Mesendoderm (in vitro differentiated cells): Measurements from ENCODE around the gene YIPF1.
"Not testable (repeated sequence)": the region's sequence is repeated elsewhere in the genome, so short reads cannot be mapped to it uniquely, and the experiment has no call there.

ENCODE experiments used
- DNase-seq: peaks from one replicate; pipeline ENCODE4 v3.0.0; 2013
- H2AK5ac ChIP-seq: 2 replicates; pipeline ENCODE4 v1.6.1; 2013; ENCODE audit warnings: low read length, inconsistent platforms
- H2BK120ac ChIP-seq: 2 replicates; pipeline ENCODE4 v1.6.1; 2013; ENCODE audit warnings: low read depth, mild to moderate bottlenecking, low read length, moderate library complexity, mixed read lengths
- H2BK15ac ChIP-seq: replicated peaks from 2 replicates; pipeline ENCODE4 v1.6.1; 2013; ENCODE audit warnings: low read depth, mild to moderate bottlenecking, moderate library complexity
- H2BK5ac ChIP-seq: 2 replicates; pipeline ENCODE4 v1.6.1; 2013; ENCODE audit warnings: low read length, inconsistent platforms
- H3K18ac ChIP-seq: 2 replicates; pipeline ENCODE4 v1.6.1; 2013; ENCODE audit warnings: mild to moderate bottlenecking, low read length, mixed read lengths
- H3K23ac ChIP-seq: one replicate; pipeline ENCODE4 v1.6.1; 2013; ENCODE audit warnings: low read length
- H3K27ac ChIP-seq: 2 replicates; pipeline ENCODE4 v1.5.1; 2013; ENCODE audit warnings: low read depth, mild to moderate bottlenecking, inconsistent platforms, low read length, moderate library complexity
- H3K27me3 ChIP-seq: 2 replicates; pipeline ENCODE4 v1.6.1; 2013; ENCODE audit warnings: low read length, control low read depth, mild to moderate bottlenecking, inconsistent platforms; ENCODE audit not compliant: insufficient read depth, poor library complexity
- H3K36me3 ChIP-seq: 2 replicates; pipeline ENCODE4 v1.6.1; 2013; ENCODE audit warnings: low read length, inconsistent platforms; ENCODE audit not compliant: control insufficient read depth, insufficient read depth
- H3K4ac ChIP-seq: one replicate; pipeline ENCODE4 v1.6.1; 2013; ENCODE audit warnings: low read depth, mild to moderate bottlenecking, low read length, moderate library complexity
- H3K4me1 ChIP-seq: 2 replicates; pipeline ENCODE4 v1.6.1; 2013; ENCODE audit warnings: low read depth, low read length, inconsistent platforms; ENCODE audit not compliant: control insufficient read depth
- H3K4me2 ChIP-seq: 2 replicates; pipeline ENCODE4 v1.6.1; 2013; ENCODE audit warnings: low read length
- H3K4me3 ChIP-seq: 2 replicates; pipeline ENCODE4 v1.5.1; 2013; ENCODE audit warnings: mild to moderate bottlenecking, low read length
- H3K56ac ChIP-seq: one replicate; pipeline ENCODE4 v1.6.1; 2013; ENCODE audit warnings: low read length
- H3K79me1 ChIP-seq: 2 replicates; pipeline ENCODE4 v1.6.1; 2013; ENCODE audit warnings: low read length, inconsistent platforms
- H3K79me2 ChIP-seq: 2 replicates; pipeline ENCODE4 v1.6.1; 2013; ENCODE audit warnings: mild to moderate bottlenecking, low read length; ENCODE audit not compliant: control insufficient read depth, insufficient read depth
- H3K9ac ChIP-seq: 2 replicates; pipeline ENCODE4 v1.6.1; 2013; ENCODE audit warnings: low read length, inconsistent platforms
- H4K5ac ChIP-seq: one replicate; pipeline ENCODE4 v1.6.1; 2013; ENCODE audit warnings: low read length
- H4K8ac ChIP-seq: one replicate; pipeline ENCODE4 v1.6.1; 2013; ENCODE audit warnings: low read depth, mild to moderate bottlenecking, control low read depth, low read length, moderate library complexity
- whole genome bisulfite sequencing: extraction: QIAGEN DNeasy Blood & Tissue Kit; methylation state at CpG from one replicate; pipeline ENCODE4 v1.1.7; 2013; ENCODE audit warnings: low lambda C conversion rate, missing lambda C conversion rate; ENCODE audit not compliant: insufficient coverage; ENCODE audit errors: extremely low coverage; 5-methylcytosine and 5-hydroxymethylcytosine counted together

Gene YIPF1

GRCh38 chr1:53825306-53825705 is 64.3 kb downstream of the YIPF1 start:
- Histone ChIP-seq H3K4me3 (no peak overlapping the region), H4K5ac (no peak overlapping the region), H3K4ac (no peak overlapping the region), H3K23ac (no peak overlapping the region), H3K4me2 (no peak overlapping the region), H3K79me1 (peaks cover 4% of the 10 kb centered on the region), H3K18ac (no peak overlapping the region), H3K56ac (no peak overlapping the region), H3K27me3 (no peaks in the 10 kb centered on the region), H3K79me2 (peaks cover 2% of the 10 kb centered on the region), H2AK5ac (no peak overlapping the region), H3K36me3 (peaks cover 6% of the 10 kb centered on the region), H3K9ac (no peak overlapping the region), H3K27ac (no peak overlapping the region), H3K4me1 (no peaks in the 10 kb centered on the region), H2BK120ac (no peak overlapping the region), H2BK15ac (no peak overlapping the region), H4K8ac (no peak overlapping the region), H2BK5ac (no peak overlapping the region)
- no CpG with 5 or more reads among the region's 6 CpGs for WGBS
- no peak for DNase-seq

DNA sequence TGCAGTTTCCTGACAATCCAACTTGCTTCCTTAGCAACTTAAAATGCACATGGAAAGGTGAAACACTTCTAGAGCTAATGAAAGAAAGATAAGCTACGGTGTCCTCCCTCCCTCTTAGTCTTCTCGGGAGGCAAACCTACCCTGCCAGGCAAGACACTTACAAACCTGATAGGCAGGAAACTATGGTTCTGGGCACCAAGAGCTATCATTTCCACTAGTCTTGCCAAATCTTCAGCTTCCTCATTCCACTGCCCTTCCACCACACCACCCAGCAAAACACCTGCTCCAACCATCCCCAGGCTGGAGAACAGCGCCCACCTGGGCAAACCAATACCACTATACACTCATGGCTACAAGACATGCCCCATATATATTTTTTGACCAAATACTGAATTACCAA is 66.7 kb downstream of the YIPF1 start:
- Histone ChIP-seq H4K5ac (no peak overlapping the region), H3K56ac (no peak overlapping the region), H3K36me3 (peaks cover 6% of the 10 kb centered on the region), H3K79me1 (peaks cover 3% of the 10 kb centered on the region), H3K27me3 (no peaks in the 10 kb centered on the region), H3K4me1 (no peaks in the 10 kb centered on the region), H4K8ac (no peak overlapping the region), H3K23ac (no peak overlapping the region), H3K4me2 (no peak overlapping the region), H2BK15ac (no peak overlapping the region), H3K27ac (no peak overlapping the region), H2BK120ac (no peak overlapping the region), H3K9ac (no peak overlapping the region), H2BK5ac (no peak overlapping the region), H3K79me2 (peaks cover 2% of the 10 kb centered on the region), H3K18ac (no peak overlapping the region), H3K4me3 (no peak overlapping the region), H2AK5ac (no peak overlapping the region), H3K4ac (no peak overlapping the region)
- no peak for DNase-seq
- no CpG with 5 or more reads among the region's 3 CpGs for WGBS

GRCh38 chr1:53821380-53821779 is 68.2 kb downstream of the YIPF1 start:
- H3K56ac ChIP-seq, result no peak overlapping the region
- no peak overlapping the region for H3K9ac ChIP-seq
- H2BK120ac ChIP-seq, result no peak overlapping the region
- H3K79me1 ChIP-seq, result peaks cover 2% of the 10 kb centered on the region
- H3K4me3 ChIP-seq, result no peak overlapping the region
- DNase-seq, result no peak
- H2BK15ac ChIP-seq, result no peak overlapping the region
- peaks cover 6% of the 10 kb centered on the region for H3K36me3 ChIP-seq
- H3K27ac ChIP-seq, result no peak overlapping the region
- H3K27me3 ChIP-seq, result no peaks in the 10 kb centered on the region
- H2AK5ac ChIP-seq, result no peak overlapping the region
- no peak overlapping the region for H4K5ac ChIP-seq
- H3K4ac ChIP-seq, result no peak overlapping the region
- H3K79me2 ChIP-seq, result peaks cover 2% of the 10 kb centered on the region
- no peak overlapping the region for H3K23ac ChIP-seq
- no peak overlapping the region for H3K18ac ChIP-seq
- H4K8ac ChIP-seq, result no peak overlapping the region
- no CpG with 5 or more reads among the region's 5 CpGs for WGBS
- H3K4me2 ChIP-seq, result no peak overlapping the region
- no peaks in the 10 kb centered on the region for H3K4me1 ChIP-seq
- H2BK5ac ChIP-seq, result no peak overlapping the region

DNA sequence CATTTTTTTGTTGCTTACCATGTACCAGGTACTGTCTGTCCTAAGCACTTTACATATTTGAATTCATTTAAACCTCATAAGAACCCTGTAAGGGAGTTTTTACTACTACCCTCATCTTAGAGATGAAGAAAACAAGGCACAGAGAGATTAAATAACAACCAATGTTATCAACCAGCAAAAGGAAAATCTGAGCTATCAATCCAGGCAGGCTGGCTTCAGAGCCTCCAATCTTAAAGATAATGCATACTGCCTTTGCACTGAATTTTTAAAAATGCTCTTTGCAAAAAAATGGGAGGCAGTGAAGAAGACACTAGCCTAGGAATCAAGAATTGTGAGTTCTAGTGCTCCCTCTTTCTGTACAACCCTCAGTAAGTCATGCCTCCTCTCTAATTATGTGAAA is 70.2 kb downstream of the YIPF1 start:
- H2BK120ac ChIP-seq, result no peak overlapping the region
- no peak overlapping the region for H3K4me2 ChIP-seq
- H3K27ac ChIP-seq, result no peak overlapping the region
- DNase-seq, result no peak
- H3K79me2 ChIP-seq, result peaks cover 2% of the 10 kb centered on the region
- no peaks in the 10 kb centered on the region for H3K27me3 ChIP-seq
- no peak overlapping the region for H2BK5ac ChIP-seq
- H3K9ac ChIP-seq, result no peak overlapping the region
- no peak overlapping the region for H3K4ac ChIP-seq
- H3K4me1 ChIP-seq, result no peaks in the 10 kb centered on the region
- no peak overlapping the region for H2BK15ac ChIP-seq
- H3K23ac ChIP-seq, result no peak overlapping the region
- no peak overlapping the region for H2AK5ac ChIP-seq
- H3K36me3 ChIP-seq, result peaks cover 4% of the 10 kb centered on the region
- H3K4me3 ChIP-seq, result no peak overlapping the region
- H3K18ac ChIP-seq, result no peak overlapping the region
- H4K8ac ChIP-seq, result no peak overlapping the region
- no peak overlapping the region for H4K5ac ChIP-seq
- H3K56ac ChIP-seq, result no peak overlapping the region
- peaks cover 2% of the 10 kb centered on the region for H3K79me1 ChIP-seq

GRCh38 chr1:53816584-53816983 is 73.0 kb downstream of the YIPF1 start:
- H3K4me1 ChIP-seq, H2BK120ac ChIP-seq, H4K5ac ChIP-seq, H3K4me3 ChIP-seq, H3K23ac ChIP-seq, H3K9ac ChIP-seq, H3K18ac ChIP-seq, H3K27ac ChIP-seq, H3K27me3 ChIP-seq, H3K4ac ChIP-seq, H2BK15ac ChIP-seq, H2AK5ac ChIP-seq, H4K8ac ChIP-seq, H3K56ac ChIP-seq, H3K79me1 ChIP-seq, H2BK5ac ChIP-seq, H3K4me2 ChIP-seq, H3K36me3 ChIP-seq, DNase-seq, H3K79me2 ChIP-seq: not testable (repeated sequence)
- WGBS, result no CpG with 5 or more reads among the region's 1 CpG

GRCh38 chr1:53815484-53815883 is 74.1 kb downstream of the YIPF1 start:
- not testable (repeated sequence) for DNase-seq, H2BK15ac ChIP-seq, H2BK120ac ChIP-seq, H4K5ac ChIP-seq, H3K27me3 ChIP-seq, H3K9ac ChIP-seq, H3K18ac ChIP-seq, H3K4ac ChIP-seq, H3K36me3 ChIP-seq, H2AK5ac ChIP-seq, H3K56ac ChIP-seq, H2BK5ac ChIP-seq, H3K79me1 ChIP-seq, H3K4me3 ChIP-seq, H3K4me1 ChIP-seq, H4K8ac ChIP-seq, H3K79me2 ChIP-seq, H3K27ac ChIP-seq, H3K4me2 ChIP-seq, H3K23ac ChIP-seq
- WGBS, result no CpG with 5 or more reads among the region's 1 CpG
